Measurements from ENCODE around the gene ZDHHC7. TPM values are rescaled to one million over a fixed set of nuclear protein-coding genes. Genes with fewer than 3 reads are reported as not detected.

Gene ZDHHC7
- total RNA-seq, 1 donor from 2014 or later, result 46.5 TPM

DNA sequence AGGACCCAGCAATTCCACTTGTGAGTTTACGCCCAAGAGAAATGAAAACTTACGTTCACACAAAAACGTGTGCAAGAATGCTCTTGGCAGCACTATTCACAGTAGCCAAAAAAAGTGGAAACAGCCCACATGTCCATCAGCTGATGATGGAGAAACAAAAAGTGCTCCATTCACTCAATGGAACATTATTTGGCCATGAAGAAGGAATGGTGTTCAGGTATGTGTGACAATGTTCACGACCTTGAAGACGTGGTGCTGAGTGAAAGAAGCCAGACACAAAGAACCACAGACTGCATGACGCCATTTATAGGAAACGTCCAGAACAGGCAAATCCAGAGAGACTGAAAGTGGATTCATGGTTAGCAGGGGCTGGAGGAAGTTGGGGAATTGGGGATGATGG lies 84.9 kb downstream of the ZDHHC7 start:
- H3K9me3 Mint-ChIP-seq (ENCODE audit: unreplicated experiment), result no peaks in the 10 kb centered on the region
- peaks cover 3% of the 10 kb centered on the region for H3K36me3 Mint-ChIP-seq (ENCODE audit: low read depth, unreplicated experiment)
- no peaks in the 10 kb centered on the region for H3K4me1 Mint-ChIP-seq (ENCODE audit: unreplicated experiment)
- no peak for DNase-seq (ENCODE audit: low spot score)
- H3K27ac Mint-ChIP-seq (ENCODE audit: unreplicated experiment), result no peak overlapping the region
- H3K4me3 Mint-ChIP-seq (ENCODE audit: unreplicated experiment), result no peak overlapping the region
- TF ChIP-seq, protein P1, sequence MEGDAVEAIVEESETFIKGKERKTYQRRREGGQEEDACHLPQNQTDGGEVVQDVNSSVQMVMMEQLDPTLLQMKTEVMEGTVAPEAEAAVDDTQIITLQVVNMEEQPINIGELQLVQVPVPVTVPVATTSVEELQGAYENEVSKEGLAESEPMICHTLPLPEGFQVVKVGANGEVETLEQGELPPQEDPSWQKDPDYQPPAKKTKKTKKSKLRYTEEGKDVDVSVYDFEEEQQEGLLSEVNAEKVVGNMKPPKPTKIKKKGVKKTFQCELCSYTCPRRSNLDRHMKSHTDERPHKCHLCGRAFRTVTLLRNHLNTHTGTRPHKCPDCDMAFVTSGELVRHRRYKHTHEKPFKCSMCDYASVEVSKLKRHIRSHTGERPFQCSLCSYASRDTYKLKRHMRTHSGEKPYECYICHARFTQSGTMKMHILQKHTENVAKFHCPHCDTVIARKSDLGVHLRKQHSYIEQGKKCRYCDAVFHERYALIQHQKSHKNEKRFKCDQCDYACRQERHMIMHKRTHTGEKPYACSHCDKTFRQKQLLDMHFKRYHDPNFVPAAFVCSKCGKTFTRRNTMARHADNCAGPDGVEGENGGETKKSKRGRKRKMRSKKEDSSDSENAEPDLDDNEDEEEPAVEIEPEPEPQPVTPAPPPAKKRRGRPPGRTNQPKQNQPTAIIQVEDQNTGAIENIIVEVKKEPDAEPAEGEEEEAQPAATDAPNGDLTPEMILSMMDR (IDR thresholded peaks at IDR 0.05; ENCODE audit: unreplicated experiment), result no peak
- peaks cover 2% of the 10 kb centered on the region for H3K27me3 Mint-ChIP-seq (ENCODE audit: unreplicated experiment)

DNA sequence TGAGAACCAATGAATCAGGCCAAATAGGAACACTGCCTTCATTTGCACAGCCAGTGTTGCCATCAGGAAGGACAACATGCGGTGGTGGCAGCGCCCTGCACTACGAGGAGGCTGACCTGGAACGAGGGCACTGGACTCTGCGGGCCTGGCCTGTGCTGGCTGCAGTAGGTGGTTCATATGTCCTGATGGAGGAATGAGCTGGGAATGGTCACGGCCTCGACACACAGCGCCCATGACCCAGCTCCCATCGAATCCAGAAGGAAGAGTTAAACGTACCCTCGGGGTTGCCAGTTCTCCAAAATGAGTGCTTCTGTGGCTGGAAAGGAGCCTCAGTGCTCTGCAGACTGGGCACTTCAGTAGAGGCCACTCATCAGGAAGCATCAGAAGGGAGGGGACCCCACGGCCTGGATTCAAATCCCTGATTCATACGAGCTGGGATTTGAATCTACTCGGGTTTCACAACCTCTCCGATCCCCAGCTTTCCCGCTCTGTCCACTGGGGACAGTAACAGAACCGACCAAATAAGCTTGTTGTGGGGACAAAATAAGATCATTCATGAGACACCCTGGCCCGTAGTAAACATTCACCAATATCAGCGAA lies 85.5 kb downstream of the ZDHHC7 start:
- no peaks in the 10 kb centered on the region for H3K4me1 Mint-ChIP-seq (ENCODE audit: unreplicated experiment)
- TF ChIP-seq, protein P1 (IDR thresholded peaks at IDR 0.05; ENCODE audit: unreplicated experiment), result no peak

DNA sequence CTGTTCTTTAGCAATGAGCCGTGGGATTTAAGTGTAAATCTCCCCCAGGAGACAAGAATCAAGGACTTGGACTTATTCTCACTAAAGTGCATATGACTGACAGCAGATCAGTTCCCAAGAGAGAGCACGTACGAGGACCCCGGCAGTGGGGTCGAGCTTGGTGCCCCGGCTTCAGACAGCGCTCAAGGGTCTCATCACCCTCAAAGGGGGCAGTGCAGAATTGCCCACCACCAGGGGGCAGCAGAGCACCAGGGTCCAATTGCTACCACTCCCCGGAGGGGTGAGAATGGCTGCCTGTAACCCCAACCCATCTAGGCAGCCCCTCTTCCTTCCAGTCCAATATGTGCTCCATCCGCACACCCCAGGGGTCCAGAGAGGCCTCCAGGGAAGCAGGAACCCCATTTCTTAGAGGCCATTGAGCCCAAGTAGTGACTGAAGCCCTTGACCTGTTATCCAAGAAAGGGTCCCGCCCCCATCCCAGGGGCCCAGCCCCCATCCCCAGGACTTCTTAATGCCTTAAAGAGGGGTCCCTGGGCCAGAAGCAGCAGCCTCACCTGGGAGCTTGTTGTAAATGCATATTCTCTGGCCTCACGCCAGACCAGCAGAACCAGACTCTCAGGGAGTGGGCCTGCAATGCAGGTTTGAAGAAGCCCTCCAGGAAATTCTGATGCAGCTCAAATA lies 86.1 kb downstream of the ZDHHC7 start:
- peaks cover 3% of the 10 kb centered on the region for H3K36me3 Mint-ChIP-seq (ENCODE audit: low read depth, unreplicated experiment)
- TF ChIP-seq, protein P1 (IDR thresholded peaks at IDR 0.05; ENCODE audit: unreplicated experiment), result peak; percentile 86
- no peak overlapping the region for H3K4me3 Mint-ChIP-seq (ENCODE audit: unreplicated experiment)
- peak; percentile 72 for DNase-seq (ENCODE audit: low spot score)
- H3K4me1 Mint-ChIP-seq (ENCODE audit: unreplicated experiment), result no peaks in the 10 kb centered on the region
- H3K27ac Mint-ChIP-seq (ENCODE audit: unreplicated experiment), result no peak overlapping the region
- no peaks in the 10 kb centered on the region for H3K9me3 Mint-ChIP-seq (ENCODE audit: unreplicated experiment)
- H3K27me3 Mint-ChIP-seq (ENCODE audit: unreplicated experiment), result peaks cover 2% of the 10 kb centered on the region

More for the DNA sequence above, 85.5 kb downstream of the ZDHHC7 start:
- Mint-ChIP-seq H3K27me3 (ENCODE audit: unreplicated experiment) (peaks cover 2% of the 10 kb centered on the region), H3K27ac (ENCODE audit: unreplicated experiment) (no peak overlapping the region), H3K36me3 (ENCODE audit: low read depth, unreplicated experiment) (peaks cover 3% of the 10 kb centered on the region), H3K9me3 (ENCODE audit: unreplicated experiment) (no peaks in the 10 kb centered on the region), H3K4me3 (ENCODE audit: unreplicated experiment) (no peak overlapping the region)
- no peak for DNase-seq (ENCODE audit: low spot score)

DNA sequence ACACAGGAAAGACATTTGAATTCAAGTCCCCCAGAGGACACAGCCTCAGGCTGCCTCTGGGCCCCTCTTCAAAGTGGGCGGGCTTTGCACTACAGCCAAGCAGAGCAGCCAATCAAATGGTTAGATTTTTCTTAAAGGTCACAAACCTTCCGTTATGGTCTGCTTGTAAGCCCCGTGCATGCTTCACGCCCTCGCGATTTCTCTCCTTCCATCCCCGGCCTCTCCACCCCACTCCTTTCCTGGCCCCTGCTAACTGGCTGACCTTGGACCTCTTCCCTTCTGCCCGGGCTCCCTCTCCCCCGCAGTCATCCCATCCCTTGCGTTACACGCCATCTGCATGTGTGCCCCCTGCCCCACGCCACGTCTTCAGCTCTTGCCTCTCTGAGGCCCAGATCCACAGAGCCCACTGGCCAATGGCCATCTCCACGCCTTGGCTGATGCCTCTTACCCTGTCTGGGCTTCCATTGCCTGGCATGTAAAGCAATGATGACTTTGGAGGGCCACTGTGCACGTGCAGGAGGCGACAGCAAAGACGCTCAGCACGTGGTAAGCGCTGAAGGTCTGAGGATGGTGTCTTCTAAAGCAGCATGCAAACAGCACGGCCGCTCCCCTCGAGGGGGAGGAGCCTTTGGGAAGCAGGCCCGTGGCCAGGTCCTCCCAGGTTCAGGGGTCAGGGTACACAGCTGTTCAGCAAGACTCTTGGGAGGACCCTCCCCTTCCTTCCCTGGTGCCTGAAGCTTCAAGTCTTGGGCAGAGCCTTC lies 86.8 kb downstream of the ZDHHC7 start:
- no peaks in the 10 kb centered on the region for H3K4me1 Mint-ChIP-seq (ENCODE audit: unreplicated experiment)
- peaks cover 1% of the 10 kb centered on the region for H3K36me3 Mint-ChIP-seq (ENCODE audit: low read depth, unreplicated experiment)
- H3K27ac Mint-ChIP-seq (ENCODE audit: unreplicated experiment), result no peak overlapping the region
- no peak for DNase-seq (ENCODE audit: low spot score)
- TF ChIP-seq, protein P1 (IDR thresholded peaks at IDR 0.05; ENCODE audit: unreplicated experiment), result no peak
- H3K27me3 Mint-ChIP-seq (ENCODE audit: unreplicated experiment), result peaks cover 1% of the 10 kb centered on the region
- H3K9me3 Mint-ChIP-seq (ENCODE audit: unreplicated experiment), result no peaks in the 10 kb centered on the region
- no peak overlapping the region for H3K4me3 Mint-ChIP-seq (ENCODE audit: unreplicated experiment)

Other genes with a start within 250 kb of the ZDHHC7 start
- 0.54 TPM for gene CRISPLD2, start 191.6 kb downstream of the ZDHHC7 start, total RNA-seq (ENCODE audit: unreplicated experiment)
- 5.5 TPM for gene KIAA0513, start 16.3 kb upstream of the ZDHHC7 start, total RNA-seq (ENCODE audit: unreplicated experiment)
- not detected for gene CIBAR2, start 100.9 kb upstream of the ZDHHC7 start, total RNA-seq (ENCODE audit: unreplicated experiment)

Data from endothelial cell (in vitro differentiated cells).